HG03571 (cell line): Measurements from ENCODE around the gene SLC29A2.
"Not testable (repeated sequence)": the region's sequence is repeated elsewhere in the genome, so short reads cannot be mapped to it uniquely, and the experiment has no call there.

ENCODE experiments used
- ATAC-seq: cut with Tn5 transposase; IDR thresholded peaks from one replicate; pipeline ENCODE4 v1.9.1; 2021; ENCODE audit not compliant: unreplicated experiment

Gene SLC29A2

GRCh38 chr11:66321606-66322005 is 50.0 kb downstream of the SLC29A2 start:
- ATAC-seq, result no peak

- not testable (repeated sequence) for ATAC-seq
These were observed 50.8 kb downstream of the SLC29A2 start for GRCh38 chr11:66320748-66321147.

GRCh38 chr11:66320289-66320688 is 51.3 kb downstream of the SLC29A2 start:
- ATAC-seq, result not testable (repeated sequence)

GRCh38 chr11:66318600-66318970 is 53.0 kb downstream of the SLC29A2 start:
- ATAC-seq, result no peak

DNA sequence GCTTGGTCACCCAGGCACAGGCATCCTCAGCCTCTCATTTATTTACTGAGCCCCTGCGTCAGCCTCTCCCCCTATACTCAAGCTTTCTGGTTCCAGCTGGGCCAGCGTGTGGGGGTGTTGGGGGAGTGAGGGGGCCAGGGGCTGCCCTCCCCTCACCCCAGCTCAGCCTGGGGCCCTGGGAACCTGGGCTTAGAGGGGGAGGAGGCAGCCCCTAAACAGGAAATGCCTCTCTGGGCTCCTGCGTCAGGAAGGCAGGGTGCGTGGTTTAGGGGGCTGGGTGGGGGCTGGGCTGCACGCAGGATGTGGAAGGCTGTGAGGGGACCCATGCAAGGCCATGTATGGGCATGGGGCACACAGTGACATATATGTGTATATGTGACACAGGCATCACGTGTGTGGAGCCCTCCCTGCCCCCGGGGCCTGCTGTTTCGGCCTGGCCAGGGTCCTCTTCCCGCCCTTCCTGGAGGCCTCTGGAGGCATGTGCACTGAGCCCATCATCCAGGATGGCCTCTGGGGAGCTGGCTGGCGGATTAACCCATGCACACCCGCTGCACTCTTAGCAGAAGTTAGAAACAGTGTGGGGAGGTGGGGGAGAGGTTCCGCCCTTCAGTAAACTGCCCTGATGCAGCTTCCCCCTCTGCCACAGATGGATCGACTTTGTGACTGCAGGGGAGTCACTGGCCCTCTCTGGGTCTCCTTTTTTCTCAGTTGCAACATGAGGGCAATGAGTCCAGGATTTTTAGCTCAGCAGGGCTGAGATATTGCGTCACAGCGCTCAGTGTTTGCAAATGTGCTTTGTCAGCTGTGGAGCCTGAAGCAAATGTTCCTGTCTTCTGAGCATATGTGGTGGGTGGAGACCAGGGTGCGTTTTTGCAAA is 53.6 kb downstream of the SLC29A2 start:
- ATAC-seq, result no peak

DNA sequence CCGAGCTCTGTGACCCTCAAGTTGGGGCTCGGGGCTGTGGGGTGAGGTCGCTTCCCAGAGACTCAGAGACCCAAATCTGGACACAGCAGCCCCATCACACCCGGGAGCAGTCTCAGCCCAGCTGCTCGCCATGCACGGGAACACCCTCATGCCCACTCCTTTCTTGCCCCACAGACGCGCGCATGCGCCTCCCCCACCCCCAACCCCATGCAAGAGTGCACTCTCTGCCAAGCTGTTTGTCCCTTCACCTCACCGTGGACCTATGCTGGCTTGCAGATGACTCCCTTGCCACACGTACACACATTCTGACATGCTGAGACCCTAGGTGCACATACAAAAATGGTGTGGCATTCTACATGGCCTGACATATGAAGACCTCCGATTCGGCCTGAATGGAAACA is 54.2 kb downstream of the SLC29A2 start:
- no peak for ATAC-seq

- ATAC-seq, result no peak
These were observed 54.7 kb downstream of the SLC29A2 start, which contains the start of gene CD248 for GRCh38 chr11:66316849-66317251. TSS of gene CD248 (minus strand) at chr11:66317044. CDS start at chr11:66317027, 17 bp downstream.

DNA sequence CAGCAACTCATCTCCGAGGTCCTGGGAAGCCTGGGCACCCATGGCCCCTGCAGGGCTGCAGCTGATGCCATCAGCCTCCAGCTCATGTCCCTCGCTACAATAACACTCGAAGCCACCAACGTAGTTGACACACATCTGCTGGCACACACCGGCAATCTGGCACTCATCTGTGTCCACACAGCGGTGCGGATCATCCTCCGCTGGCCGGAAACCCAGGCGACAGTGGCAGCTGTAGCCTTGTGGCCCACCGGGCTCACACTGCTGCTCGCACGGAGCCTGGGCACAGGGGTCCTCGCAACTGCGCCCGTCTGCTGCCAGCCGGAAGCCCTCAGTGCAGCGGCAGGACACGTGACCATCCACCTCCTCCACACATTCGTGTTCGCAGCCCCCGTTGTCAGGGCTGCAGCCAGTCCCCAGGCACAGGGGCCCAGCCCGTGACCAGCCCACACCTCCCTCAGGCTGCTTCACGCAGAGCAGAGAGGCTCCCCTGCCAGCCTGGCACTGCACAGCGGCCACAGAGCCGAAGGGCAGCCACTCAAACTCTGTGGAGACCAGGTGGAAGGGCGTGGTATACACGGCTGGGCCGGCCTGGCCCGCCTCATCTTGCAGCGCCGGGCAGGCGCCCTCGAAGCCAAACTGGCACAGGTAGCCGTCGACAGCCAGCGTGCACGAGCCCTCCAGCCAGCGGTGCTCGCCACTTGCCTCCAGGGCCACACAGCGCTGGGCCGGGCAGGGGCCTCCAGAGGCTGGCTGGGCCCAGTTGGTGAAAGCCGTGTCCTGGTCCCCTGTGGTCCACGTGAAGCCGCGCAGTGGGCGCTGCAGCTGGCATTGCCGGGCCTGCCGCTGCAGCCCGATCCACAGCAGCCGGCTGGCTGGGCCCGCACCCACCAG is 55.4 kb downstream of the SLC29A2 start:
- no peak for ATAC-seq

DNA sequence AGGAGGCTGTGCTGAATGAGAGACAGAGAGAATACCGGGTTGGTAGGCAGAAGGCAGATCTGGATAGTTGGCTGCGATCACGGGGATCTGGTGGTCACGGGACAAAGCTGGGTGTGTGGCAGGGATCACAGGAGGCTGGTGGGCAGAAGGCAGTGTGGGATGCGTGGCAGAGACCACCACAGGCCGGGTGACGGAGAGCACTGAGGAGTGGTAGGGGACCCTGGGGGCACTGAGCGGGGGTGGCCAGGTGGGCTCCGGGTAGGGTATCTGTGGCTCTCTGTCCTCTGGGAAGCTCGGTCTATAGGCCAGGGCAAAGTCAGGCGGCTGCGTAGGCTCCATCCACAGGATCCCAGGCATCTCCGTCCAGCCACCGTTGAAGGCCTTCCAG is 56.1 kb downstream of the SLC29A2 start:
- ATAC-seq, result no peak

GRCh38 chr11:66314561-66315497 is 56.7 kb downstream of the SLC29A2 start:
- no peak for ATAC-seq

- no peak for ATAC-seq
These were observed 57.4 kb downstream of the SLC29A2 start for GRCh38 chr11:66314186-66314501.

- no peak for ATAC-seq
These were observed 58.0 kb downstream of the SLC29A2 start for GRCh38 chr11:66313321-66314185.

DNA sequence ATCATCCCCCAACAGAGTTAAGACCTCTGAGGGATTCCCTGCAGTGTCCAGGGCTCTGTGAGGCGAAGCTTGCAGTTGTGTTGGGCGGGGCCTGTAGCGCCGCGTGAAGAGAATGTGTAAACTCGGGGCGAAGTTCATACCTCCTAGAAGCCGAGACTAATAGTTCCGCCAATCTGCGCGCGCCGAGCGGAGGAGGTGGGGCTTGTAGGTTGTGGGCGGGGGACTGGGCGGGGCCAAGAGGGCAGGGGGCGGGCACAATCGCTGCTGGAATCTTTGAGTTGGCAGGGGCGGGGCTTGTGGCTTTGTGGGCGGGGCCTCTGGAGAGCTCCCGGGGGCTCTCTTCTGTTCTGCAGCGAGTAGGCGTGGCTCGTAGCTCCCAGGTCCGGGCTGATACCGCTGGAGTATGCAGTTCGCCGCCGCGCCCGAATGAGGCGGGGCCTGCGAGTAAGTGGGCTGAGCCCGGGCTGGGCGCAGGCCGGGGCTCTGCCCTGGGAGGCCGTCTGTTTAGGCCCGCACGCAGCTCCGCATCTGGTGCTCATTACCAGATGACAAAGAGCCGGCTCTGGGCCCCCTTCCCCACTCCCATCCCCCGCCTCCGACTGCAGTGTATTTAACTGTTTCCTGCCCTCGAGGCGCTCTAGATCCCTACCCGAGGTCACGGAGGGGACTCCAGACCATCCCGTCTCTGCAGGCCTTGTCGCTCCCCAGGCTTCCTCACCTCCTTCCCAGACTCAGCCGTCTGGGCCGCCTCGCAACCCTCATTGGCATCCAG is 58.8 kb downstream of the SLC29A2 start:
- peak; percentile 43 for ATAC-seq
